IPS-11a (cell line): ENCODE results near the gene COL27A1.

ENCODE experiments used
- H3K4me3 ChIP-seq: one replicate; pipeline ENCODE4 v1.5.1; 2013; ENCODE audit warnings: low read depth, low read length, control low read depth

The COL27A1 gene

GRCh38 chr9:114261987-114262386 lies 106.7 kb downstream of the COL27A1 start:
- no peak overlapping the region for H3K4me3 ChIP-seq

GRCh38 chr9:114263853-114264510 lies 108.6 kb downstream of the COL27A1 start:
- H3K4me3 ChIP-seq, result no peak overlapping the region

- H3K4me3 ChIP-seq, result no peak overlapping the region
Observed at GRCh38 chr9:114264806-114265550, 109.6 kb downstream of the COL27A1 start.

- no peak overlapping the region for H3K4me3 ChIP-seq
Observed at GRCh38 chr9:114266969-114267368, 111.6 kb downstream of the COL27A1 start.

- no peak overlapping the region for H3K4me3 ChIP-seq
Observed at GRCh38 chr9:114269023-114269422, 113.7 kb downstream of the COL27A1 start.

GRCh38 chr9:114270120-114270975 lies 115.0 kb downstream of the COL27A1 start:
- H3K4me3 ChIP-seq, result no peak overlapping the region

- no peak overlapping the region for H3K4me3 ChIP-seq
Observed at GRCh38 chr9:114271556-114272510, 116.5 kb downstream of the COL27A1 start.

- H3K4me3 ChIP-seq, result no peak overlapping the region
Observed at GRCh38 chr9:114272739-114273431, 117.5 kb downstream of the COL27A1 start.

GRCh38 chr9:114273461-114273881 lies 118.1 kb downstream of the COL27A1 start:
- no peak overlapping the region for H3K4me3 ChIP-seq

- no peak overlapping the region for H3K4me3 ChIP-seq
Observed at GRCh38 chr9:114274217-114274616, 118.9 kb downstream of the COL27A1 start.

GRCh38 chr9:114275246-114276004 lies 120.1 kb downstream of the COL27A1 start:
- H3K4me3 ChIP-seq, result no peak overlapping the region

GRCh38 chr9:114276908-114277821 lies 121.8 kb downstream of the COL27A1 start:
- no peak overlapping the region for H3K4me3 ChIP-seq

GRCh38 chr9:114278356-114278755 lies 123.0 kb downstream of the COL27A1 start:
- no peak overlapping the region for H3K4me3 ChIP-seq

- no peak overlapping the region for H3K4me3 ChIP-seq
Observed at GRCh38 chr9:114278881-114279570, 123.7 kb downstream of the COL27A1 start.

- H3K4me3 ChIP-seq, result no peak overlapping the region
Observed at GRCh38 chr9:114279693-114280092, 124.4 kb downstream of the COL27A1 start.

- no peak overlapping the region for H3K4me3 ChIP-seq
Observed at GRCh38 chr9:114280636-114281472, 125.5 kb downstream of the COL27A1 start.
